HepG2 (cell line): ENCODE results near the gene DDR1. TPM values are rescaled to one million over a fixed set of nuclear protein-coding genes. Genes with fewer than 3 reads are reported as not detected.

Source experiments
- CHD2 ChIP-seq: IDR thresholded peaks from 2 replicates; pipeline ENCODE4 v1.6.1; 2011; ENCODE audit warnings: low read depth, low read length, improper control_type of control experiment
- E2F5 ChIP-seq: sonication (generic); formaldehyde crosslinking; conservative IDR thresholded peaks from 2 replicates; pipeline ENCODE4 v1.4.0; 2020; ENCODE audit warnings: missing genetic modification reagents
- ELF1 ChIP-seq: sonication (generic); formaldehyde crosslinking; IDR thresholded peaks from 2 replicates; pipeline ENCODE4 v1.4.0; 2020; ENCODE audit warnings: missing genetic modification reagents
- FOXK2 ChIP-seq: fragments of 450-650 bp; IDR thresholded peaks from 2 replicates; pipeline ENCODE4 v1.6.1; 2016
- FUBP1 ChIP-seq: sonication (generic); formaldehyde crosslinking; IDR thresholded peaks from 2 replicates; pipeline ENCODE4 v1.5.1; 2020; ENCODE audit warnings: missing genetic modification reagents, mild to moderate bottlenecking, borderline replicate concordance
- GATA4 ChIP-seq: sonication (generic); IDR thresholded peaks from 2 replicates; pipeline ENCODE4 v1.6.1; 2016; ENCODE audit warnings: antibody characterized with exemption, low read depth, borderline replicate concordance
- GATAD2A ChIP-seq: IDR thresholded peaks from 2 replicates; pipeline ENCODE4 v1.6.1; 2016
- HDAC1 ChIP-seq: sonication (generic); formaldehyde crosslinking; IDR thresholded peaks from 2 replicates; pipeline ENCODE4 v1.5.1; 2020; ENCODE audit warnings: mild to moderate bottlenecking, missing genetic modification reagents
- HIVEP1 ChIP-seq: sonication (generic); formaldehyde crosslinking; IDR thresholded peaks from 2 replicates; pipeline ENCODE4 v1.4.0; 2020; ENCODE audit warnings: mild to moderate bottlenecking, missing genetic modification reagents
- HMG20A ChIP-seq: IDR thresholded peaks from 2 replicates; pipeline ENCODE4 v1.6.1; 2016; ENCODE audit warnings: borderline replicate concordance
- KDM5A ChIP-seq: fragments of 200-600 bp; sonication (generic); IDR thresholded peaks from 2 replicates; pipeline ENCODE4 v1.7.0; 2018; ENCODE audit warnings: antibody characterized with exemption, mild to moderate bottlenecking, low read length, borderline replicate concordance
- MED8 ChIP-seq: sonication (generic); formaldehyde crosslinking; IDR thresholded peaks from 2 replicates; pipeline ENCODE4 v1.8.1; 2023; ENCODE audit warnings: mild to moderate bottlenecking, missing genetic modification reagents; ENCODE audit not compliant: insufficient replicate concordance
- MIER2 ChIP-seq: IDR thresholded peaks from 2 replicates; pipeline ENCODE4 v1.6.1; 2016; ENCODE audit warnings: missing biosample characterization, missing genetic modification reagents
- MLXIP ChIP-seq: sonication (generic); formaldehyde crosslinking; IDR thresholded peaks from 2 replicates; pipeline ENCODE4 v1.9.0; 2021; ENCODE audit warnings: missing genetic modification reagents, borderline replicate concordance
- NCOA5 ChIP-seq: sonication (generic); formaldehyde crosslinking; IDR thresholded peaks from 2 replicates; pipeline ENCODE4 v1.4.0; 2020; ENCODE audit warnings: missing genetic modification reagents
- TAF1 ChIP-seq: sonication (generic); formaldehyde crosslinking; IDR thresholded peaks from 2 replicates; pipeline ENCODE4 v1.4.0; 2020; ENCODE audit warnings: missing genetic modification reagents
- TCF12 ChIP-seq, 2 experiments: fragments of 450-650 bp in 1 of 2; sonication (generic) in 1 of 2; formaldehyde crosslinking in 1 of 2; IDR thresholded peaks; 2 replicates each; pipeline versions ENCODE4 v1.6.1 to v1.8.0; 2017 to 2022; ENCODE audit warnings: antibody characterized with exemption in 1 of 2, mild to moderate bottlenecking in 1 of 2, missing genetic modification reagents in 1 of 2, moderate library complexity in 1 of 2
- ZFP36L1 ChIP-seq: sonication (generic); formaldehyde crosslinking; IDR thresholded peaks from 2 replicates; pipeline ENCODE4 v1.8.0; 2022; ENCODE audit warnings: mild to moderate bottlenecking, missing genetic modification reagents, moderate library complexity
- ZFY ChIP-seq: sonication (generic); formaldehyde crosslinking; IDR thresholded peaks from 2 replicates; pipeline ENCODE4 v1.4.0; 2020; ENCODE audit warnings: missing genetic modification reagents
- ZNF274 ChIP-seq: sonication (generic); formaldehyde crosslinking; IDR thresholded peaks from 2 replicates; pipeline ENCODE4 v1.5.1; 2020; ENCODE audit warnings: mild to moderate bottlenecking, missing genetic modification reagents
- ZNF34 ChIP-seq: sonication (generic); formaldehyde crosslinking; IDR thresholded peaks from 2 replicates; pipeline ENCODE4 v1.4.0; 2020; ENCODE audit warnings: mild to moderate bottlenecking, missing genetic modification reagents, borderline replicate concordance
- ZNF431 ChIP-seq: sonication (generic); formaldehyde crosslinking; IDR thresholded peaks from 2 replicates; pipeline ENCODE4 v1.9.0; 2022; ENCODE audit warnings: missing genetic modification reagents, low read depth, mild to moderate bottlenecking, borderline replicate concordance
- ZNF530 ChIP-seq: sonication (generic); formaldehyde crosslinking; IDR thresholded peaks from 2 replicates; pipeline ENCODE4 v1.5.0; 2020; ENCODE audit warnings: low read depth, mild to moderate bottlenecking, missing genetic modification reagents
- ZNF614 ChIP-seq: IDR thresholded peaks from 2 replicates; pipeline ENCODE4 v1.6.1; 2018; ENCODE audit warnings: missing biosample characterization, missing genetic modification reagents, inconsistent platforms, borderline replicate concordance
- ZNF629 ChIP-seq: sonication (generic); formaldehyde crosslinking; conservative IDR thresholded peaks from 2 replicates; pipeline ENCODE4 v1.5.0; 2020; ENCODE audit warnings: missing genetic modification reagents
- polyA plus RNA-seq, 8 experiments: library from polyadenylated mRNA; depleted of rRNA in 3 of 8; stranded (reverse) in 7 of 8; unstranded in 1 of 8; fragments of >200 nt; fragmentation: Illumina TruSeq in 4 of 8; extraction: Trizol in 4 of 8; gene quantifications; 2 replicates each; pipeline versions ENCODE4 v1.2.1 to v1.2.3, GENCODE V29; 2011 to 2016; ENCODE audit warnings: low read depth in 4 of 8, missing spikeins in 1 of 8, mixed read lengths in 1 of 8; ENCODE audit not compliant: insufficient read depth in 1 of 8
- total RNA-seq, 5 experiments: library from RNA; depleted of rRNA; stranded (reverse); fragments of >200 nt; fragmentation: Illumina TruSeq; extraction: Trizol; gene quantifications; 2 replicates each; pipeline ENCODE4 v1.2.3, GENCODE V29; 2016; ENCODE audit warnings: low read depth in 1 of 5

Gene DDR1
- total and polyA plus RNA-seq, 2 of the 13 experiments (the other 11 are each of a cell fraction or from before 2014, with no cell fraction given): 16.7 to 20.2 TPM

GRCh38 chr6:30907758-30908591 lies 23.7 kb downstream of the DDR1 start, which contains the start of gene GTF2H4 (continued):
- TF ChIP-seq MLXIP (no peak), ZFY (CRISPR knock-in tag) (peak; percentile 63; the same call in 1 of the 2 replicates), ZNF614 (peak; percentile 86; the same call in 1 of the 2 replicates), NCOA5 (no peak), MED8 (CRISPR knock-in tag) (no peak), CHD2 (peak; percentile 58; the same call in 1 of the 2 replicates), HDAC1 (CRISPR knock-in tag) (peak; percentile 93), ZNF34 (CRISPR knock-in tag) (peak; percentile 96; the same call in 1 of the 2 replicates), ZFP36L1 (CRISPR knock-in tag) (peak; percentile 30; the same call in 1 of the 2 replicates), TCF12 (IDR thresholded peaks at IDR 0.05) (no peak), TCF12 (CRISPR knock-in tag; IDR thresholded peaks at IDR 0.05) (peak; percentile 15; the same call in 1 of the 2 replicates), HMG20A (CRISPR knock-in tag) (peak; percentile 48; the same call in 1 of the 2 replicates), GATAD2A (CRISPR knock-in tag) (peak; percentile 62; the same call in 1 of the 2 replicates), E2F5 (0 out of 2 replicates have a peak, but pooled peaks have one; percentile 60), HIVEP1 (CRISPR knock-in tag) (no peak), TAF1 (CRISPR knock-in tag) (peak; percentile 60), ZNF629 (CRISPR knock-in tag) (no peak), MIER2 (CRISPR knock-in tag) (peak; percentile 44; the same call in 1 of the 2 replicates), GATA4 (peak; percentile 38; the same call in 1 of the 2 replicates), ZNF274 (CRISPR knock-in tag) (peak; percentile 64; the same call in 1 of the 2 replicates), ELF1 (CRISPR knock-in tag) (peak; percentile 72), ZNF530 (CRISPR knock-in tag) (no peak), ZNF431 (CRISPR knock-in tag) (no peak), FOXK2 (no peak), KDM5A (peak; percentile 100), FUBP1 (CRISPR knock-in tag) (no peak)
